GM19193 (cell line): Measurements from ENCODE around the gene MESP2.

Experiments used
- POLR2A ChIP-seq: IDR thresholded peaks from 4 replicates; pipeline ENCODE4 v1.6.1; 2011; ENCODE audit not compliant: insufficient read depth, insufficient read length; ENCODE audit errors: extremely low read depth

Gene MESP2

DNA sequence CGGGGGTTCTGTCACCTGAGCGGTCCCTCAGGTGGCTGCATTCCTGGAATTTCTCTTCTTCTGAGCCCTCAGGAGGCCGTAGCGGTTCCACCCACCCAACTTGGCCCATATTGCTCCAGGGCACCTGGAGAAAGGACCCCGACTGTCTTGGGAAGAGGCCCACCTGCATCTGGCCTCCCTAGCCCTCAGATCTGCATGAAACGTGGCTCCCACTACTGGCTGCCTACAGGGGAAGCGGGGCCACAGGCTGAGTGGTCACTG, 48.4 kb downstream of the MESP2 start:
- no peak for TF ChIP-seq POLR2A

- no peak for TF ChIP-seq POLR2A
These were observed 49.3 kb downstream of the MESP2 start for GRCh38 chr15:89825271-89825940.

DNA sequence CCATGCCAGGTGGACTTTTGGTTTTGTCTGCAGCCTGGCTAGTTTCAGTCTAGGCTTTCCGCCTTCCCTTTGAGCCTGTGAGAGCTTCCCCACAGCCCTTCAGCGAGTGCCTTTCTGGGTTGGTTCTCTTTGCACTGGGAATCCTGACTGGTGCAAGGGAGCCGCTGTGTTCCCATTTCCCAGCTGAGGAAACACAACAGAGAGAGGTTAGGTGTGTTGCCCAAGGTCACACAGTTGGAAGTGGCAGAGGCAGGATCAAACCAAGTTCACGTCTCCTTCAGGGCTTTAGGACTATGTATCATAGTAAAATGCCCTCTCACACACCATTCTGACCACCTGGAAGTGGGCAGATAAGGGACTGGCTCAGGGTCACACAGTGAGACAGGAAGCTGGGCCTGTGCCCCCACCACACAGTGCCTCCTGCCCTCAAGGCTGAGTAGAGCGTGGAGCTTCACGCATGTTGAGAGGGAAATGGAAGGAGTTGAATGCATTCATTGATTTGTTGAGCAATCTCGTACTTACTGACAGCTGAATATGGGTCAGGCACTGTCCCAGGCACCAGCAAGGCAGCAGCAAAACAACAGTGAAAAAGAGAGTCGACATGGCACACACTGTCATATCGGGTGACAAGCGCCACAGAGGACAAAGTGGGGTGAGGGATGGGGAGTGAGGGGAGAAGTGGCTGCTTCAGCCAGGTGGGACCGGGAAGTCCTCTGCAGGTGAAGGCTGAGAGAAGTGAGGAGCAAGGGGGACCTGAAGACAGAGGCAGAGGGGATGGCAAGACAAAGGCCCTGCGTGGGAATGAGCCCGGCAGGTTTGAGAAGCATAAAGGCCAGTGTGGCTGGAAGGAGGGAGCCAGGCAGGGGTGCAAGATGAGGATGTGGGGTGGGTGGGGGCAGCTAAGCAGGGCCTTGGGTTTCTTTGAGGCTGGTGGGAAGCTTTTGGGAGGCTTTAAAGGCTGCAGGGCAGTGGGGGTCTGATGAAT, 50.8 kb downstream of the MESP2 start:
- TF ChIP-seq POLR2A: no peak

- no peak for TF ChIP-seq POLR2A
These were observed 51.7 kb downstream of the MESP2 start for GRCh38 chr15:89827829-89828228.
